Epithelial cell of proximal tubule (primary cell): ENCODE data around the gene HDAC9. TPM values are rescaled to one million over a fixed set of nuclear protein-coding genes. Genes with fewer than 3 reads are reported as not detected.

ENCODE experiments used
- DNase-seq: peaks from one replicate; pipeline ENCODE4 v3.0.0-alpha.2; 2011; ENCODE audit warnings: low read depth
- H3K4me3 ChIP-seq: 2 replicates; pipeline ENCODE4 v1.5.1; 2011; ENCODE audit warnings: low read depth, mild to moderate bottlenecking, low read length
- total RNA-seq: library from RNA; depleted of rRNA; stranded (reverse); fragments of >200 nt; gene quantifications from 2 replicates; pipeline ENCODE4 v1.2.3, GENCODE V29; 2015
- TF ChIP-seq, protein P1 (sequence below): conservative IDR thresholded peaks from 2 replicates; pipeline ENCODE4 v1.5.1; 2012; ENCODE audit warnings: low read depth, mild to moderate bottlenecking, low read length

The HDAC9 gene
- total RNA-seq, 1 donor from 2014 or later: 35.5 TPM

GRCh38 chr7:18498341-18498740, 2.8 kb downstream of the HDAC9 start:
- H3K4me3 ChIP-seq: no peak overlapping the region
- TF ChIP-seq, protein P1, sequence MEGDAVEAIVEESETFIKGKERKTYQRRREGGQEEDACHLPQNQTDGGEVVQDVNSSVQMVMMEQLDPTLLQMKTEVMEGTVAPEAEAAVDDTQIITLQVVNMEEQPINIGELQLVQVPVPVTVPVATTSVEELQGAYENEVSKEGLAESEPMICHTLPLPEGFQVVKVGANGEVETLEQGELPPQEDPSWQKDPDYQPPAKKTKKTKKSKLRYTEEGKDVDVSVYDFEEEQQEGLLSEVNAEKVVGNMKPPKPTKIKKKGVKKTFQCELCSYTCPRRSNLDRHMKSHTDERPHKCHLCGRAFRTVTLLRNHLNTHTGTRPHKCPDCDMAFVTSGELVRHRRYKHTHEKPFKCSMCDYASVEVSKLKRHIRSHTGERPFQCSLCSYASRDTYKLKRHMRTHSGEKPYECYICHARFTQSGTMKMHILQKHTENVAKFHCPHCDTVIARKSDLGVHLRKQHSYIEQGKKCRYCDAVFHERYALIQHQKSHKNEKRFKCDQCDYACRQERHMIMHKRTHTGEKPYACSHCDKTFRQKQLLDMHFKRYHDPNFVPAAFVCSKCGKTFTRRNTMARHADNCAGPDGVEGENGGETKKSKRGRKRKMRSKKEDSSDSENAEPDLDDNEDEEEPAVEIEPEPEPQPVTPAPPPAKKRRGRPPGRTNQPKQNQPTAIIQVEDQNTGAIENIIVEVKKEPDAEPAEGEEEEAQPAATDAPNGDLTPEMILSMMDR: no peak

DNA sequence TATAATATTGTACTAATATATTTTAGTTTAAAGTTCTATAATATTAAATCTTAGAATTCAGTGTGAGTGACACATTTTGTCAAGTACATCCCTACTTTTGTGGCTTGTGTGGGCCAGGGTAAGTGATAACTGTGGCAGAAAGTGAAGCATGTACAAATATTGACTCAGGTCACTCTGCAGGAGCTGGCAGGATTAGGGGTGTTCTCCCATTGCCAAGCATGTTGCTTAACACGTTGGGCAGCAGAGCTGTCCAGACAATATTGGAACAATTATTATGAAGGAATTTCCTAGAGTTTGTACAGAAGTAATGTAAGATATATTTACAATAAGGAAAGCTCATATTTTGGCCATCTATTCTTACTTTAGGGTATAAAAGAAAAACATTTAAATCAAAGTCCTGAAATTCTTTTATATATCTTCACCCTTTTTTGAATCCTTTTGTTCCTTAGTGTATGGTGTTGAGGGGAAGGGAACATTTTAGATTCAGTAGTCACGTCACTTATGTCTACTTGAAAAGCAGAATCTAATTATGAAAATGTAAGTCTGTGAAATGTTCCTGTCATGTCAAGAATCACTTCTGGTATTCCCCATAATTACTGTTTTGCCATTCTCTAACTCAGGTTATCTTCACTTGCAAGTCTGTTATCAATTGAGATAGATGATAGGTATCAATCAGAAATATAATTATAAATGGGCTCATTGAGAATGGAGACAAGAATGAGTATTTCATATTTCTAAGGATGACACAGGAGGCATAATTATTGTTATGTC, 4.0 kb downstream of the HDAC9 start:
- TF ChIP-seq, protein P1: no peak

More at GRCh38 chr7:18498341-18498740, 2.8 kb downstream of the HDAC9 start:
- no peak for DNase-seq

DNA sequence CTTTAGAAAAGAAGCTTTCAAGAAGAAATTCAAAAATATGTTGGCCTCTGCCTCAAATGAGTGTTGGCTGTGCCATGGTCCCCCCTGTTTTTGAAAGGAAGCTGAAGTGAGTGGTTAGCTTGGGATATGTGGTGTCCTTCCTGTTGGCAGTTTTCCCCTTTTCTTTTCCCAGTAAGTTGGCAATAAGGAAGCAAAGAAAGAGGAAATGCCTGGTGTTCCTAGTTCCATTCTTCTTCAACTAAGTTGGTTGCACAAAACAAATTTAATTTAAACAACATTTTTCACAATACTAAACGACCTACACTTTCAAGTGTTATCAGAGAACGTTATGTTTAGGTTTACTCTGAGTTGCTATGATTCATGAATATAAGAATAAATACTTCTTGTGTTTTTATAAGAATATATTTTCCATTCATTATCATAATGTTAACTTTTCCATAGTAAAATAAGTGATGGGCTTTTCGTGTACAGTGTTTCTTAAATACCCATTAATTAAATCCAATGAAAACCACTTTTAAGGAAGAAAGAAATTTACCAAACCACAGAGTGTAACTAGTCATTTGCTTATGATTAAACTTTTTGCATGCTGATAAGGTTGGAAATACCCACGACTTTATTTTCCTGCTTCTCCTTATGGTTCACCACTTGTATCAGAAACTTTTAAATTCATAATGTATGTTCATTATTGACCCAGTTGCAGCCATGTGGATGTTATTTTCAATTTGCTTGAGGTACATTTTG, 7.7 kb downstream of the HDAC9 start:
- no peak for DNase-seq
- H3K4me3 ChIP-seq: no peak overlapping the region
- TF ChIP-seq, protein P1: no peak

More for the DNA sequence above, 4.0 kb downstream of the HDAC9 start:
- H3K4me3 ChIP-seq: no peak overlapping the region
- DNase-seq: no peak

- DNase-seq: no peak
- no peak overlapping the region for H3K4me3 ChIP-seq
- TF ChIP-seq, protein P1: no peak
Measured at GRCh38 chr7:18504965-18505364, 9.4 kb downstream of the HDAC9 start.

GRCh38 chr7:18505870-18506460, 10.4 kb downstream of the HDAC9 start:
- DNase-seq: no peak
- H3K4me3 ChIP-seq: no peak overlapping the region
- TF ChIP-seq, protein P1: no peak

- peak overlapping the region; percentile 61 for H3K4me3 ChIP-seq
- TF ChIP-seq, protein P1: no peak
- peak; percentile 98 for DNase-seq
Measured at GRCh38 chr7:18508443-18509427, 13.2 kb downstream of the HDAC9 start.
